ENCODE data around the gene KLK15.

The KLK15 gene

DNA sequence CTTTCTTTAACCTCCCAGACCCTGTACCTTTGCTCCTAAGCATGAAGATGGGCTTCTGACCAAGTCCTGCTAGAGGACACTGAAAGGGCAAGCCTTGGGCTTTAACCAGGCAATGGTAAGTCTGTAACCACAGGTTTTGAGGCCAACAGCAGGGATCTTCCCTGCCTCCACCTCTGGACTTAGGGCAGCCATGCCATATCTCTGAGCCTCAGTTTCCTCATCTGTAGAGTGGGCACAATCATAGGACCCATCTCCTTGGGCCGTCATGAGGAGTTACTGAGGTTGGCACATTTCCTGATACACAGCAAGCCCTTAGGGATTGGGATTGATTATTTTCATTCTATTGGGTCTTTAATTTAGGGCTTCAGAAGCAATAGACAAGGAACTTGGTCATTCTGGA, 24.5 kb downstream of the KLK15 start:
- Histone ChIP-seq H3K4me1 (peaks cover 6 to 9% (median 8%) of the 10 kb centered on the region in 10 experiments; a peak in 15 of 20 replicates), H3K27me3 (no peaks in the 10 kb centered on the region), H3K4me2 (no peak overlapping the region), H3K9ac (no peak overlapping the region), H3K36me3 (no peaks in the 10 kb centered on the region), H3K4me3 (no peak overlapping the region), H3K27ac (no peak overlapping the region), H3K9me3 (replicated peaks in 1 of 11) (no peaks in the 10 kb centered on the region), H4K20me1 (peaks cover 0 to under 1% (median 0%) of the 10 kb centered on the region in 11 experiments; a peak in 5 of 22 replicates)
- TF ChIP-seq Cebpa-rat (IDR thresholded peaks at IDR 0.05) = no peak

GRCh38 chr19:50804420-50805272, 28.7 kb downstream of the KLK15 start:
- H3K36me3 ChIP-seq = peaks cover 24 to 40% (median 34%) of the 10 kb centered on the region in 11 experiments
- peak overlapping the region; percentile 94 to 100 (median 98) for H3K27ac ChIP-seq
- peaks cover 26 to 47% (median 39%) of the 10 kb centered on the region in 10 experiments for H3K4me1 ChIP-seq
- peaks cover 0 to 43% (median 40%) of the 10 kb centered on the region in 11 experiments; a peak in 18 of 22 replicates for H4K20me1 ChIP-seq
- H3K4me2 ChIP-seq = peak overlapping the region; percentile 63 to 100 (median 77)
- no peaks in the 10 kb centered on the region for H3K9me3 ChIP-seq (replicated peaks in 1 of 11)
- peak overlapping the region; percentile 73 to 98 (median 90) for H3K4me3 ChIP-seq
- H3K27me3 ChIP-seq = no peaks in the 10 kb centered on the region
- H3K9ac ChIP-seq = peak overlapping the region; percentile 93 to 100 (median 97)
- TF ChIP-seq Cebpa-rat (IDR thresholded peaks at IDR 0.05) = peak in 4 of 11 experiments; percentile 16 to 57 (median 42); a peak in 5 of 22 replicates

DNA sequence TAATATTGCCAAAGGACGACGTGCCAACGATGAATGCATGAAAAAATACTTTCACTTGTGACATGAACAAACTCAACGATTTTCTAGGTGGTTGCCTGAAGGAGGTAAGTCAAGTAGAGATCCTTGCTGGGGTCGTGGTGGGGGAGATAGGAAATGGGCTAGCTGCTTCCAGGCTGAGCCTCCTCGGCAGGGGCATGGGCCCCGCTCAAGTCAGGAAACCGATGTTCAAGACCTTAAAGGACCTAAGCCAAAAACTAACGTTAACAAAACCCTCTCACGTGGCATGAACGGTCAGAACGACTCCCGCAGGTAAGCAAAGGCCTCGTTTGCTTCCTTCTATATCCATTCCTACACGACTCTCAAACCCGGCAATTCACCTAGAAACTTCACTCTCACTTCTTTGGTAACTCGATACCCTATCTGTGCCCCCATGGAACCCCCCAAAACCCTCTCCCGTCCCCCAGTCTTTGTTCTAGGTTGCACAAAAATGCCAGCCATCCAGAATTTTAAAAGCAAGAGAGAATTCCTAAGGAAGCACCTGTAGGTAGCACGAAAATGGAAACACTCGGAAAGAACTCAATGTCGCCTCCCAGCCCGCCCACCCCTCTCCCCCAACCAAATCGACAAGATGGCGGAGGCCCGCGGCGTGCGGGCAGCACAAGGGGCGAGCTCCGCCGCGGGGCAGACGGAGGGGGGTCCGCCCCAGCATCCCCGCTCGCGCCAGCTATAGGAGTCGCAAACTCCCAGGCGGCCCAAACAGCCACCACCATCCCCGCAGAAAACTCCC, 29.5 kb downstream of the KLK15 start:
- no peaks in the 10 kb centered on the region for H3K27me3 ChIP-seq
- peaks cover 26 to 52% (median 45%) of the 10 kb centered on the region in 10 experiments for H3K4me1 ChIP-seq
- H3K9me3 ChIP-seq (replicated peaks in 1 of 11) = no peaks in the 10 kb centered on the region
- no peak for TF ChIP-seq Cebpa-rat (IDR thresholded peaks at IDR 0.05)
- peak overlapping the region; percentile 81 to 100 (median 96) for H3K4me2 ChIP-seq
- H3K36me3 ChIP-seq = peaks cover 31 to 48% (median 42%) of the 10 kb centered on the region in 11 experiments
- H3K27ac ChIP-seq = peak overlapping the region; percentile 94 to 100 (median 98)
- H4K20me1 ChIP-seq = peaks cover 0 to 51% (median 48%) of the 10 kb centered on the region in 11 experiments; a peak in 18 of 22 replicates
- peak overlapping the region; percentile 73 to 98 (median 90) for H3K4me3 ChIP-seq
- peak overlapping the region; percentile 93 to 100 (median 97) for H3K9ac ChIP-seq

GRCh38 chr19:50801107-50801506, 32.3 kb downstream of the KLK15 start:
- Histone ChIP-seq H3K27me3 (no peaks in the 10 kb centered on the region), H3K27ac (no peak overlapping the region), H3K4me1 (peaks cover 26 to 77% (median 64%) of the 10 kb centered on the region in 10 experiments), H3K36me3 (peaks cover 53 to 76% (median 69%) of the 10 kb centered on the region in 11 experiments), H3K9me3 (replicated peaks in 1 of 11) (no peaks in the 10 kb centered on the region), H3K9ac (peak overlapping the region in 9 of 11 experiments; percentile 1 to 42 (median 31); a peak in 8 of 22 replicates), H4K20me1 (peaks cover 0 to 78% (median 76%) of the 10 kb centered on the region in 11 experiments; a peak in 19 of 22 replicates), H3K4me3 (peak overlapping the region in 1 of 10 experiments; percentile 42; a peak in 1 of 20 replicates), H3K4me2 (peak overlapping the region in 8 of 11 experiments; percentile 8 to 96 (median 44); a peak in 12 of 22 replicates)
- TF ChIP-seq Cebpa-rat (IDR thresholded peaks at IDR 0.05) = no peak

DNA sequence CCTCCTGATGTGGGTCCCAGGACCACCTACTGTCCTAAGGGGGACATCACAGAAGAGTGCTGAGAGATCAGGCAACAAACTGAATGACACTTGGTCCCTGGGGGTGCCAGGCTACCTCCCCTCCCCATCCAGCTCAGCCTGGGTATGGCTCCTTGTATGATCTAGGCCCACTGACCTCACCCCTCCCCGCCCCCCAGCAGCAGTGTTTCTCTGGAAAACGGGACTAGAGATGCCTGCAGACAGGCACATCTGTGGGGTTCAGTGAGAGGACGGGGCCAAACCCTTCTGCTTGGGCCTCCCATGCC, 33.9 kb downstream of the KLK15 start:
- no peak overlapping the region for H3K27ac ChIP-seq
- H3K9me3 ChIP-seq (replicated peaks in 1 of 11) = no peaks in the 10 kb centered on the region
- H3K27me3 ChIP-seq = no peaks in the 10 kb centered on the region
- H3K36me3 ChIP-seq = peaks cover 53 to 83% (median 77%) of the 10 kb centered on the region in 11 experiments
- TF ChIP-seq Cebpa-rat (IDR thresholded peaks at IDR 0.05) = no peak
- no peak overlapping the region for H3K4me3 ChIP-seq
- peaks cover 18 to 85% (median 70%) of the 10 kb centered on the region in 10 experiments for H3K4me1 ChIP-seq
- H3K4me2 ChIP-seq = peak overlapping the region in 3 of 11 experiments; percentile 26 to 31 (median 26); a peak in 3 of 22 replicates
- H3K9ac ChIP-seq = peak overlapping the region in 7 of 11 experiments; percentile 28 to 49 (median 40); a peak in 9 of 22 replicates
- peaks cover 0 to 94% (median 92%) of the 10 kb centered on the region in 11 experiments; a peak in 19 of 22 replicates for H4K20me1 ChIP-seq

DNA sequence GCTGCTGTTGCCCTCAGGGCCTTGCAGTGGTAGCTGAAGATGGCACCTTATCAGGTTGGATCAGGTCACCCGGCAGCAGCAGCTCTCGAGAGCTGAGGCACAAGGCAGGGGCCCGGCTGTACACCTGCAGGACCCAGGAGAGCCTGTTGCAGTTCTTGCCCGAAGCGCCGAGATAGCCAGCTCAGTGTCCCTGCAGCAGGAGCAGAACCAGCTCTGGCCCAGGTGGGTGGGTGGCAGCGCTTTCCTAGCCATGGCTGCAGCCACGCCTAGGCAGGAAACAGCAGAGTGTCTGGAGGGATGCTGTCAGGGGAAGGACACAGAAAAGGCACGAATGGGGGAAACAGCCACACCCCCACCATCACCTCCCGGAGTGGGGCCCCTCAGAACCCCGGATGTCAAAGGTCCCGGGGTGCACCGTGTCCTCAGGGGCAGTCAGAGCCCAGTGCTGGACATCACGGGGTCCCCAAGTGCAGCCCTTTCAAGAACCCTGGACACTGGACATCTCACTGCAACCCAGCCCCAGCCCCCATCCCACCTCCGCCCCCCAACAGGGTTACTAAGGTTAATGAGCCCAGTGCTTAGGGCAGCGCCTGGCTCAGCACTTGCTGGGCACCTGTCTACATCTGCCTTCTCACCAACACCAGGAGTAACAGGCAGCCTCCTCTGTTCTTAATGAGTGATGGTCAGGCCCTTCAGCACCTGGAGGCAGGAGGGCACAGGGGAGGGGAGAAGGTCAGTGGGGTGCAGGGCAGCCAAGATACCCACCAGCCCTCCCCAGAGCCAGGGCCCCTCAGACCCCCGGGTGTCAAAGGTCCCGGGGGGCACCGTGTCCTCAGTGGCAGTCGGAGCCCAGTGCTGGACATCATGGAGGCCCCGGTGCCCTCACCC, 34.5 kb downstream of the KLK15 start:
- Histone ChIP-seq H3K4me2 (peak overlapping the region in 2 of 11 experiments; percentile 3 to 26; a peak in 3 of 22 replicates), H3K27me3 (no peaks in the 10 kb centered on the region), H3K9me3 (replicated peaks in 1 of 11) (no peaks in the 10 kb centered on the region), H3K36me3 (peaks cover 53 to 83% (median 77%) of the 10 kb centered on the region in 11 experiments), H3K27ac (no peak overlapping the region), H3K9ac (peak overlapping the region in 4 of 11 experiments; percentile 19 to 41 (median 34); a peak in 6 of 22 replicates), H3K4me1 (peaks cover 18 to 91% (median 75%) of the 10 kb centered on the region in 10 experiments), H3K4me3 (no peak overlapping the region), H4K20me1 (peaks cover 0 to 100% (median 98%) of the 10 kb centered on the region in 11 experiments; a peak in 19 of 22 replicates)
- no peak for TF ChIP-seq Cebpa-rat (IDR thresholded peaks at IDR 0.05)

DNA sequence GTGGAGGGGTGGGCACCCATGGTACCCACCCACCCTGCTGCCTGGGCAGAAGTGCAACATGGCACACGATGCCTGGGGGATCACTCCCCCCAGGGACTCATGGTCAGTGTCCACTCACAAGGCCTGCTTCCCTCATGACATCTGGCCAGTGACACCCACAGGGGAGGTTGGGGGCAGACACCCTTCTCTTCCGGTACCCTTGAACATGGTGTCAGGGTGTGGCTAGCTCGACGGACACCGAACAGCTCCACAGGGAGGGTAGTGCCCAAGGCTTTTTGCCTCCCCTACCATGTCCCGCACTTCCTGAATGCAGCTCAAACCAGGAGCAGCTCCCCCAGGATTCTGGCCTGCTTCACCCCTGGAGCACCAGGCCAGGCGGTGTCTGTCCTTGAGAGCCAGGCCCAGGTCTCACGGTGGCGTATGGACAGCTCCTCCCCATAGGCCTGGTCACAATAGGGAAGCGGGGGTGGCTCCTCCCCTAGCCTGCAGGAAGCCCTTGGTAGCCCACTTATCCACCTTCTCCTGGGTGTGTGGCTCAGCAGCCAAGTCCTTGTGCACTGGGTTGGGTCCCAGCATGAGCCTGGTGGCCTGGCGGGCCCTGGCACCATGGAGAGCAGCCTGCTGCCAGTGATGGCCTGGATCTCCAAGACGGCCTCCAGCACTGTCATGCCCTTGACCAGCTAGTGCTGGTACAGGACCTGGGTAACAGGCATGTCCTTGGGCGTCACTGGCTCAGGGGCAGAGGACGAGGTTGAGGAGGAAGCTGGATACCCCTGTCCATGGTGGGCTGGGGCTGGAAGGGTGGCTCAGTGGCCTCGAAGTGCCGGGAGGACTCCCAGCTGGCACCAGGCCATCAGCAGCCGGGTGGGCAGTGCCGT, 35.4 kb downstream of the KLK15 start:
- no peak overlapping the region for H3K4me3 ChIP-seq
- no peaks in the 10 kb centered on the region for H3K27me3 ChIP-seq
- H4K20me1 ChIP-seq = peaks cover 0 to 100% (median 98%) of the 10 kb centered on the region in 11 experiments; a peak in 19 of 22 replicates
- H3K9ac ChIP-seq = peak overlapping the region in 1 of 11 experiments; percentile 29; a peak in 2 of 22 replicates
- H3K9me3 ChIP-seq (replicated peaks in 1 of 11) = no peaks in the 10 kb centered on the region
- peak overlapping the region in 4 of 11 experiments; percentile 3 to 15 (median 11); a peak in 3 of 22 replicates for H3K4me2 ChIP-seq
- H3K27ac ChIP-seq = no peak overlapping the region
- no peak for TF ChIP-seq Cebpa-rat (IDR thresholded peaks at IDR 0.05)
- peaks cover 53 to 79% (median 76%) of the 10 kb centered on the region in 11 experiments for H3K36me3 ChIP-seq
- peaks cover 11 to 90% (median 73%) of the 10 kb centered on the region in 10 experiments for H3K4me1 ChIP-seq

All from BLaER1 treated with 17β-estradiol and CSF1 and Interleukin-3, amounts not matched to agents 10 nM and 100 nM (cell line).